ENCODE results near the gene MIP.
A peak's percentile ranks its signal among the peaks of the same experiment; 100 is the strongest.
"Not testable (repeated sequence)": the region's sequence is repeated elsewhere in the genome, so short reads cannot be mapped to it uniquely, and the experiment has no call there.

The MIP gene

GRCh38 chr12:56454557-56454956 is at the start of gene MIP:
TSS of gene MIP (minus strand) at chr12:56454657. CDS start at chr12:56454613, 44 bp downstream.
- H3K9ac ChIP-seq (ENCODE audit: low read length in 2 of 2): no peak within 1 kb of the TSS
- H3K9me3 ChIP-seq (ENCODE audit: control insufficient read depth in 2 of 2, low read length in 2 of 2): no peaks in the 10 kb centered on the region
- no peak within 1 kb of the TSS for H3K27ac ChIP-seq (ENCODE audit: low read length)
- no peaks in the 10 kb centered on the region for H3K36me3 ChIP-seq (ENCODE audit: control insufficient read depth in 2 of 2, insufficient read depth in 2 of 2, low read length in 2 of 2)
- H3K4me1 ChIP-seq (ENCODE audit: control insufficient read depth, insufficient read depth, low read length): no peaks in the 10 kb centered on the region
- no peak within 1 kb of the TSS for H3K4me3 ChIP-seq (ENCODE audit: low read length in 2 of 2)
- no peaks in the 10 kb centered on the region for H3K27me3 ChIP-seq (ENCODE audit: control insufficient read depth in 1 of 2, insufficient read depth in 2 of 2, low read length in 2 of 2)

DNA sequence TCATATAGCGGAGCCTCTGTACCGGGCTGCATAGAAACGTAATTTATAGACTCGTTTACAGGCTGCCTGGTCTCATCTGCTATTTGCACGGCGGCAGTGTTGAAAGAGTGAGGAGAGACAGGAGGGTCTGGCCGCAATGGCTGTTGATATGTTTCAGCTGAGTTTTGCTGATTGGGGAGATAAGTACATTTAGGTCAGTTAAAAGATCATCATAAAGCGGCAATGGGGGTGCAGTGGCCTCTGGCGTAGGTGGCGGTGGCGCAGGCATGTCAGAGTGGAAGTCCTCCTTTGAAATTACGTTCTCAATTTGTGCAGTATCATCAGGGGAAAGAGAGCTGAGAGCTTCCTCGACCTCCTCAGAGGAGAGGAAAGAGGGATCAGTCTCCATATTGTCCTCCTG is 45.4 kb upstream of the MIP start:
- H3K4me3 ChIP-seq (ENCODE audit: low read length in 2 of 2); H3K4me1 ChIP-seq (ENCODE audit: control insufficient read depth, insufficient read depth, low read length); H3K9ac ChIP-seq (ENCODE audit: low read length in 2 of 2); H3K27me3 ChIP-seq (ENCODE audit: control insufficient read depth in 1 of 2, insufficient read depth in 2 of 2, low read length in 2 of 2); H3K36me3 ChIP-seq (ENCODE audit: control insufficient read depth in 2 of 2, insufficient read depth in 2 of 2, low read length in 2 of 2); H3K9me3 ChIP-seq (ENCODE audit: control insufficient read depth in 2 of 2, low read length in 2 of 2); H3K27ac ChIP-seq (ENCODE audit: low read length): not testable (repeated sequence)

- not testable (repeated sequence) for H3K36me3 ChIP-seq (ENCODE audit: control insufficient read depth in 2 of 2, insufficient read depth in 2 of 2, low read length in 2 of 2); H3K4me1 ChIP-seq (ENCODE audit: control insufficient read depth, insufficient read depth, low read length); H3K27me3 ChIP-seq (ENCODE audit: control insufficient read depth in 1 of 2, insufficient read depth in 2 of 2, low read length in 2 of 2); H3K4me3 ChIP-seq (ENCODE audit: low read length in 2 of 2); H3K9me3 ChIP-seq (ENCODE audit: control insufficient read depth in 2 of 2, low read length in 2 of 2); H3K9ac ChIP-seq (ENCODE audit: low read length in 2 of 2); H3K27ac ChIP-seq (ENCODE audit: low read length)
Observed at GRCh38 chr12:56499452-56499851, 45.0 kb upstream of the MIP start.

DNA sequence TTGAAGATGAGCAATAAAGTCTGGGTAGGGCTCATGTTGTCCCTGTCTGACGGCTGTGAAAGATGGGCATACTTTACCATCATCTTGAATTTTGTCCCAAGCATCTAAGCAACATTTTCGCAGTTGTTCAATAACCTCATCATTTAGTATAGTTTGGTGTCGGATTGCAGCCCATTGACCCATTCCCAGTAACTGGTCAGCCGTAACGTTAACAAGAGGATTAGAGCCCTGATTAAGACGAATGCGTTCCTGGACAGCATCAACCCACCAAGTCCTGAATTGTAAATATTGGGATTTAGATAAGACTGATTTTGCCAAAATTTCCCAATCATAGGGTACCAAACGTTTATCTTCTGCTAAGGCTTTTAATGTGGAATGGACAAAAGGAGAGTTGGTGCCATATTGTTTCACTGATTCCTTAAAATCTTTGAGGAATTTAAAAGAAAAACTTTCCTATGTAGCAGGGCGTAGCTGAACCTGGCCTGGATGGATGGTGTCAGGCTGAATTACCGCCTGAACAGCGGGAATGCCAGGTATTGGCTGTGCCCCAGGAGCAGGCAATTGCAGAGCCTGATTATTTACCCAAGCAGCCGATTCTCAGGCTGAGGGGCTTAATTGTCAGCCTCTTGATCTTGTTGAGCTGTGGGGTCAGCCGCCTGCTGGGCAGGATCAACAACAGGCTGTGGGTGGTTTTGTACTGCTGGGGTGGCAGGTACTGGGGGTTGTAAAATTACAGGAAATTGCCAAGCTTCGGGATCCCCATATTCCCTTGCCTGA is 43.9 kb upstream of the MIP start:
- not testable (repeated sequence) for H3K27ac ChIP-seq (ENCODE audit: low read length); H3K36me3 ChIP-seq (ENCODE audit: control insufficient read depth in 2 of 2, insufficient read depth in 2 of 2, low read length in 2 of 2); H3K9ac ChIP-seq (ENCODE audit: low read length in 2 of 2); H3K27me3 ChIP-seq (ENCODE audit: control insufficient read depth in 1 of 2, insufficient read depth in 2 of 2, low read length in 2 of 2); H3K4me1 ChIP-seq (ENCODE audit: control insufficient read depth, insufficient read depth, low read length); H3K4me3 ChIP-seq (ENCODE audit: low read length in 2 of 2); H3K9me3 ChIP-seq (ENCODE audit: control insufficient read depth in 2 of 2, low read length in 2 of 2)

- not testable (repeated sequence) for H3K27ac ChIP-seq (ENCODE audit: low read length); H3K36me3 ChIP-seq (ENCODE audit: control insufficient read depth in 2 of 2, insufficient read depth in 2 of 2, low read length in 2 of 2); H3K27me3 ChIP-seq (ENCODE audit: control insufficient read depth in 1 of 2, insufficient read depth in 2 of 2, low read length in 2 of 2); H3K9me3 ChIP-seq (ENCODE audit: control insufficient read depth in 2 of 2, low read length in 2 of 2); H3K4me1 ChIP-seq (ENCODE audit: control insufficient read depth, insufficient read depth, low read length); H3K9ac ChIP-seq (ENCODE audit: low read length in 2 of 2)
- H3K4me3 ChIP-seq (ENCODE audit: low read length in 2 of 2): peak overlapping the region; percentile 31 to 35
Observed at GRCh38 chr12:56496704-56497103, 42.2 kb upstream of the MIP start.

GRCh38 chr12:56494481-56494880 is 40.0 kb upstream of the MIP start:
- not testable (repeated sequence) for H3K4me3 ChIP-seq (ENCODE audit: low read length in 2 of 2); H3K4me1 ChIP-seq (ENCODE audit: control insufficient read depth, insufficient read depth, low read length); H3K9ac ChIP-seq (ENCODE audit: low read length in 2 of 2); H3K36me3 ChIP-seq (ENCODE audit: control insufficient read depth in 2 of 2, insufficient read depth in 2 of 2, low read length in 2 of 2); H3K27ac ChIP-seq (ENCODE audit: low read length); H3K27me3 ChIP-seq (ENCODE audit: control insufficient read depth in 1 of 2, insufficient read depth in 2 of 2, low read length in 2 of 2); H3K9me3 ChIP-seq (ENCODE audit: control insufficient read depth in 2 of 2, low read length in 2 of 2)

DNA sequence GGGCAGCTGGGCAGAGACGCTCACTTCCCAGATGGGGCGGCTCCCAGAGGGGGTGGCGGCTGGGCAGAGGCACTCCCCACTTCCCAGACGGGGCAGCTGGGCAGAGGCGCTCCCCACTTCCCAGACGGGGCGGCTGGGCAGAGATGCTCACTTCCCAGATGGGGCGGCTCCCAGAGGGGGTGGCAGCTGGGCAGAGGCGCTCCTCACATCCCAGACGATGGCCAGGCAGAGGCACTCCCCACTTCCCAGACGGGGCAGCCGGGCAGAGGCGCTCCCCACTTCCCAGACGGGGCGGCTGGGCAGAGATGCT is 39.6 kb upstream of the MIP start:
- not testable (repeated sequence) for H3K4me1 ChIP-seq (ENCODE audit: control insufficient read depth, insufficient read depth, low read length); H3K4me3 ChIP-seq (ENCODE audit: low read length in 2 of 2); H3K9ac ChIP-seq (ENCODE audit: low read length in 2 of 2); H3K9me3 ChIP-seq (ENCODE audit: control insufficient read depth in 2 of 2, low read length in 2 of 2); H3K27me3 ChIP-seq (ENCODE audit: control insufficient read depth in 1 of 2, insufficient read depth in 2 of 2, low read length in 2 of 2); H3K27ac ChIP-seq (ENCODE audit: low read length); H3K36me3 ChIP-seq (ENCODE audit: control insufficient read depth in 2 of 2, insufficient read depth in 2 of 2, low read length in 2 of 2)

DNA sequence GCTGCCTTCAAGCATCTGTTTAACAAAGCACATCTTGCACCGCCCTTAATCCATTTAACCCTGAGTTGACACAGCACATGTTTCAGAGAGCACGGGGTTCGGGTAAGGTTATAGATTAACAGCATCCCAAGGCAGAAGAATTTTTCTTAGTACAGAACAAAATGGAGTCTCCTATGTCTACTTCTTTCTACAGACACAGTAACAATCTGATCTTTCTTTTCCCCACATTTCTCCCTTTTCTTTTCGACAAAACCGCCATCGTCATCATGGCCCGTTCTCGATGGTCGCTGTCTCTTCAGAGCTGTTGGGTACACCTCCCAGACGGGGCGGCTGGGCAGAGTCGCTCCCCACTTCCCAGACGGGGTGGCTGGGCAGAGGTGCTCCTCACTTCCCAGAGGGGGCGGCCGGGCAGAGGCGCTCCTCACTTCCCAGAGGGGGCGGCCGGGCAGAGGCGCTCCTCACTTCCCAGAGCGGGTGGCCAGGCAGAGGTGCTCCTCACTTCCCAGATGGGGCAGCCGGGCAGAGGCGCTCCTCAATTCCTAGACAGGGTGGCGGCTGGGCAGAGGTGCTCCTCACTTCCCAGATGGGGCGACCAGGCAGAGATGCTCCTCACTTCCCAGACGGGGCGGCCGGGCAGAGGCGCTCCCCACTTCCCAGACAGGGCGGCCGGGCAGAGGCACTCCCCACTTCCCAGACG is 39.1 kb upstream of the MIP start:
- not testable (repeated sequence) for H3K9me3 ChIP-seq (ENCODE audit: control insufficient read depth in 2 of 2, low read length in 2 of 2); H3K4me3 ChIP-seq (ENCODE audit: low read length in 2 of 2); H3K27ac ChIP-seq (ENCODE audit: low read length); H3K36me3 ChIP-seq (ENCODE audit: control insufficient read depth in 2 of 2, insufficient read depth in 2 of 2, low read length in 2 of 2); H3K4me1 ChIP-seq (ENCODE audit: control insufficient read depth, insufficient read depth, low read length); H3K9ac ChIP-seq (ENCODE audit: low read length in 2 of 2); H3K27me3 ChIP-seq (ENCODE audit: control insufficient read depth in 1 of 2, insufficient read depth in 2 of 2, low read length in 2 of 2)

GRCh38 chr12:56490360-56490759 is 35.9 kb upstream of the MIP start:
- H3K9ac ChIP-seq (ENCODE audit: low read length in 2 of 2): no peak overlapping the region
- H3K4me1 ChIP-seq (ENCODE audit: control insufficient read depth, insufficient read depth, low read length): peaks cover 20% of the 10 kb centered on the region
- H3K27ac ChIP-seq (ENCODE audit: low read length): no peak overlapping the region
- H3K9me3 ChIP-seq (ENCODE audit: control insufficient read depth in 2 of 2, low read length in 2 of 2): no peaks in the 10 kb centered on the region
- H3K27me3 ChIP-seq (ENCODE audit: control insufficient read depth in 1 of 2, insufficient read depth in 2 of 2, low read length in 2 of 2): peaks cover 0 to 2% of the 10 kb centered on the region in 2 donors
- H3K4me3 ChIP-seq (ENCODE audit: low read length in 2 of 2): no peak overlapping the region
- H3K36me3 ChIP-seq (ENCODE audit: control insufficient read depth in 2 of 2, insufficient read depth in 2 of 2, low read length in 2 of 2): no peaks in the 10 kb centered on the region

GRCh38 chr12:56488041-56488955 is 33.8 kb upstream of the MIP start, which contains the start of gene GLS2:
TSS of gene GLS2 (minus strand) at chr12:56488161. CDS start at chr12:56488118, 43 bp downstream.
- H3K9ac ChIP-seq (ENCODE audit: low read length in 2 of 2): peak within 1 kb of the TSS; percentile 13 to 53
- no peak within 1 kb of the TSS for H3K27ac ChIP-seq (ENCODE audit: low read length)
- H3K9me3 ChIP-seq (ENCODE audit: control insufficient read depth in 2 of 2, low read length in 2 of 2): no peaks in the 10 kb centered on the region
- H3K4me1 ChIP-seq (ENCODE audit: control insufficient read depth, insufficient read depth, low read length): peaks cover 20% of the 10 kb centered on the region
- peak within 1 kb of the TSS; percentile 75 to 81 for H3K4me3 ChIP-seq (ENCODE audit: low read length in 2 of 2)
- no peaks in the 10 kb centered on the region for H3K36me3 ChIP-seq (ENCODE audit: control insufficient read depth in 2 of 2, insufficient read depth in 2 of 2, low read length in 2 of 2)
- peaks cover 0 to 2% of the 10 kb centered on the region in 2 donors for H3K27me3 ChIP-seq (ENCODE audit: control insufficient read depth in 1 of 2, insufficient read depth in 2 of 2, low read length in 2 of 2)

Data from stomach smooth muscle (tissue), 2 donors.